Measurements from ENCODE around the gene ZNF507. TPM values are rescaled to one million over a fixed set of nuclear protein-coding genes. Genes with fewer than 3 reads are reported as not detected.
"Not testable (repeated sequence)": the region's sequence is repeated elsewhere in the genome, so short reads cannot be mapped to it uniquely, and the experiment has no call there.

The ZNF507 gene
- total and polyA plus RNA-seq, 3 experiments from 2014 or later, result 6.5 to 32.9 (median 29.6) TPM

DNA sequence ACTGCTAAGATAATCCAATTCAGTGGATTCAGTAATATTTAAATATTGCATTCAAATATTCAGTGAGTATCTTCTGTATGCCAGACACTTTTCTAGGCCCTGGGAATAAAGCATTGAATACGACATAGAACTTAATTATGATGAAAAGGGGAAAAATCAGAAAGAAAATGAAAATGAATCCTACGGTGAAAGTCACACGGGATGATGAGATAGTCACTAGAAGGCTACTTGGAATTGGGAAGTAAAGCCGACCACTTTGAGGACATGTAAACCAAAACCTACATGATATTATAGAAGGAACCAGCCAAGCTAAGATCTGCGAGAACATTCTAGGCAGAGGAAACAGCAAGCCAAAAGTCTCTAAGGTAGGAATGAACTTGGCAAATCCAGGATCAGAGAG is 70.3 kb downstream of the ZNF507 start:
- H3K27ac ChIP-seq (ENCODE audit: low read depth, low read length), result no peak overlapping the region
- DNase-seq, result no peak
- Mint-ChIP-seq H3K9me3 (no peaks in the 10 kb centered on the region), H3K27me3 (no peaks in the 10 kb centered on the region), H3K36me3 (peaks cover 15 to 43% (median 29%) of the 10 kb centered on the region in 3 donors), H3K4me1 (no peaks in the 10 kb centered on the region), H3K4me3 (no peak overlapping the region), H3K27ac (no peak overlapping the region)
- CTCF ChIA-PET, result no interaction called here
- no peaks in the 10 kb centered on the region for H3K36me3 ChIP-seq (ENCODE audit: insufficient read depth, low read length)
- H3K4me1 ChIP-seq (ENCODE audit: insufficient read depth, low read length), result no peaks in the 10 kb centered on the region
- no peaks in the 10 kb centered on the region for H3K27me3 ChIP-seq (ENCODE audit: insufficient read depth, low read length, poor library complexity, severe bottlenecking)
- H3K4me3 ChIP-seq (ENCODE audit: low read length), result no peak overlapping the region
- POLR2A ChIA-PET, result no interaction called here
- H3K9me3 ChIP-seq (ENCODE audit: low read length), result no peaks in the 10 kb centered on the region

DNA sequence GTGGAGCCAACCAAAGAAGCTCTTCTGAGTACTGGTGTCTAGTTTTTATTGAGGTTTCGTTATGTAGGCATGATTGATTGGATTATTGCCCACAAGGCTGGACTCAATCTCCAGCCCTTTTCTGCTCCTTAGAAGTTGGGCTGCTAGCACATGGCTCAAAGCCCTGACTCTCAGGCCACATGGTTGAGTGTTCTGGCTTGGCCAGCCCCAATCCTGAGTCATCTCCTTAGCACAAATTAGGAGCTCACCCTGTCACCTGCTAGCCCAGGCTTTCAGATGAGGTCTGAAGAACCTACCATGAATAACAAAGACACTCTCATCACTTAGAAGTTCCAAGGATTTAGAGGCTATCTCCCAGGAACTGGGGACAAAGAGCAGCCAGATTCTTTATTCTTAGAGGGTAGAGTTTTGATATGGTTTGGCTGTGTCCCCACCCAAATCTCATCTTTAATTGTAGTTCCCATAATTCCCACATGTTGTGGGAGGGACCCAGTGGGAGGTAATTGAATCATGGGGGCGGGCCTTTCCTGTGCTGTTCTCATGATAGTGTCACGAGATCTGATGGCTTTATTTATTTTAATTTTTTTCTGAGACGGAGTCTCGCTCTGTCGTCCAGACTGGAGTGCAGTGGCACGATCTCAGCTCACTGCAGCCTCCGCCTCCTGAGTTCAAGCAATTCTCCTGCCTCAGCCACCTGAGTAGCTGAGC is 71.5 kb downstream of the ZNF507 start:
- H3K4me3 ChIP-seq (ENCODE audit: low read length), result no peak overlapping the region
- no peak overlapping the region for H3K27ac Mint-ChIP-seq
- ChIA-PET POLR2A (no interaction called here), CTCF (no interaction called here)
- no peak for DNase-seq
- peaks cover 4 to 5% (median 5%) of the 10 kb centered on the region in 3 donors for H3K4me1 Mint-ChIP-seq
- H3K36me3 ChIP-seq (ENCODE audit: insufficient read depth, low read length), result no peaks in the 10 kb centered on the region
- no peaks in the 10 kb centered on the region for H3K9me3 ChIP-seq (ENCODE audit: low read length)
- no peaks in the 10 kb centered on the region for H3K9me3 Mint-ChIP-seq
- H3K27me3 ChIP-seq (ENCODE audit: insufficient read depth, low read length, poor library complexity, severe bottlenecking), result no peaks in the 10 kb centered on the region
- H3K4me1 ChIP-seq (ENCODE audit: insufficient read depth, low read length), result peaks cover 5% of the 10 kb centered on the region
- H3K27ac ChIP-seq (ENCODE audit: low read depth, low read length), result no peak overlapping the region
- no peak overlapping the region for H3K4me3 Mint-ChIP-seq
- peaks cover 15 to 32% (median 25%) of the 10 kb centered on the region in 3 donors for H3K36me3 Mint-ChIP-seq
- H3K27me3 Mint-ChIP-seq, result no peaks in the 10 kb centered on the region

DNA sequence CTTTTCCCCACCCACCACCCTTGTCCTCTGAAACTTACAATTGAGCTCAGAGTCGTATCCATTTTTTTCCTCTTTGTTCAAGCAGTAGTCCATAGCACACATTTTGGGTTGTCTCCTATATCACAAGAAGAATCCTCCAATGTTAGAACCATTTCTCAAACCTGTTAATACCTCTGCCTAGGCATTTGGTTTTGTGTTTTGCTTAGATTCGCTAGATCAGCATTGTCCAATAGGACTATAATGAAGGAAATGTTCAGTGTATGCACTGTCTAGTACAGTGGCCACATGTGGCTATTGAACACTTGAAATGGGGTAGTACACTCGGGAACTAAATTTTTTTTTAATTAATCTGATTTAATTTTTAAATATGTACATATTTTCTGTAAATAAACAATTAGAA is 72.7 kb downstream of the ZNF507 start:
- Mint-ChIP-seq H3K27me3 (no peaks in the 10 kb centered on the region), H3K36me3 (peaks cover 11 to 23% (median 19%) of the 10 kb centered on the region in 3 donors), H3K27ac (no peak overlapping the region), H3K9me3 (no peaks in the 10 kb centered on the region), H3K4me1 (peaks cover 9 to 15% (median 11%) of the 10 kb centered on the region in 3 donors), H3K4me3 (no peak overlapping the region)
- DNase-seq, result no peak
- CTCF ChIA-PET, result no interaction called here
- no peak overlapping the region for H3K4me3 ChIP-seq (ENCODE audit: low read length)
- no peaks in the 10 kb centered on the region for H3K27me3 ChIP-seq (ENCODE audit: insufficient read depth, low read length, poor library complexity, severe bottlenecking)
- H3K9me3 ChIP-seq (ENCODE audit: low read length), result no peaks in the 10 kb centered on the region
- H3K36me3 ChIP-seq (ENCODE audit: insufficient read depth, low read length), result no peaks in the 10 kb centered on the region
- H3K4me1 ChIP-seq (ENCODE audit: insufficient read depth, low read length), result peaks cover 14% of the 10 kb centered on the region
- POLR2A ChIA-PET, result no interaction called here
- H3K27ac ChIP-seq (ENCODE audit: low read depth, low read length), result no peak overlapping the region

DNA sequence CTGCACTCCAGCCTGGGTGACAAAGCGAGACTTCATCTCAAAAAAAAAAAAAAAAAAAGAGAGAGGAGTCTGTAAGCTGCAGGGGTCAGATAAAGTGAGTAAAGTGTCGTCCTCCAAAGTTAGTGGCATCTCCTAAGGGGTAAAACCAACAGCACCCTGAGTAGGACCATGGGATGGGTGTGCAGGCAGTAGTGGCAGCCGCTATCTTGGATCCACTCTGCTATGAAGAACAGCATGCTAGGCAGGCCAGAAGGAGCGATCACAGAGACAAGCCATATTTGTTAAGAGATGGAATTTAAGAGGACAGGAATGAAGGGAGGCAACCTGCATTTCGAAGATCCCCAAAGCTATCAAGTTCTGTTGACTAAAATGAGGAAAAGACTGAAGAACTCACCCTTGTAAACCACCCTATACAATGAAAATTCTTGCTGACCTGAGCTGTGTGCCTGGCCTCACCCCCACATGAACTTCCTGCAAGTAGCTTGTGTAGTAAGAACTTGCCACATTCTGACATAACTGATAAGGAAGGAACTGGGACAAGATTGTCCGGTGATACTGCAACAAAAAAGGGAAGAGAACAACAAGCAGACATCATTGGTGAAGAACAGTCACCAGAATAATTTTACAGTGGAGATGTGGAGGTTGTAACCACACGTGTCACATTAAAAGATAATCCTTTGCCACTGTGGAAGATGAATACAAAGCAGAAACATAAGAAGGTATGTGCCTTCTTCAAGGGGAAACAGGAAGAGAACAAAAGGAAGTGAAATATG is 76.4 kb downstream of the ZNF507 start:
- peaks cover 9 to 15% (median 11%) of the 10 kb centered on the region in 3 donors for H3K4me1 Mint-ChIP-seq
- Histone ChIP-seq H3K36me3 (ENCODE audit: insufficient read depth, low read length) (no peaks in the 10 kb centered on the region), H3K27ac (ENCODE audit: low read depth, low read length) (peak overlapping the region; percentile 56), H3K9me3 (ENCODE audit: low read length) (no peaks in the 10 kb centered on the region), H3K4me1 (ENCODE audit: insufficient read depth, low read length) (peaks cover 14% of the 10 kb centered on the region), H3K27me3 (ENCODE audit: insufficient read depth, low read length, poor library complexity, severe bottlenecking) (no peaks in the 10 kb centered on the region), H3K4me3 (ENCODE audit: low read length) (peak overlapping the region; percentile 6)
- H3K27me3 Mint-ChIP-seq, result no peaks in the 10 kb centered on the region
- peaks cover 3 to 9% (median 4%) of the 10 kb centered on the region in 3 donors for H3K36me3 Mint-ChIP-seq
- ChIA-PET POLR2A (no interaction called here), CTCF (no interaction called here)
- no peak for DNase-seq
- no peaks in the 10 kb centered on the region for H3K9me3 Mint-ChIP-seq
- H3K4me3 Mint-ChIP-seq, result peak overlapping the region in 1 of 7 donors; percentile 14
- peak overlapping the region in 6 of 8 donors; percentile 1 to 69 (median 28) for H3K27ac Mint-ChIP-seq

DNA sequence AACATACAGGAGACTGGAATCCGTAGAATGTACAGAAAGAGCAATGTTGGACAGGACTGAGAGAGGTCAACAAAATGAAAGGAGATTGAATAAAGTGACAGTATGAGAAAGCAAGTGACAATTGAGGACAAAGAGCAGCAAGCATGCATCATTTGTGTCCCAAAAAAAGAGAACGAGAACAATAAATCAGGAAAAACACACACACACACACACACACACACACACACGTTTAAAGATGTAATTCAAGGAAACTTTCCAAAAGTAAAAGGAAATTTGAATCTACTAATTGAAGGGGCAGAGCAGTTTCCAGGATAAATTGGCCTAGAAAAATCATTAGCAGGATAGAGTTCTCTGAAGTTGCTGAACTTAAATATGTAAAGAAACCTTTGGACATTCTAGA is 77.0 kb downstream of the ZNF507 start:
- Histone ChIP-seq H3K9me3 (ENCODE audit: low read length) (no peaks in the 10 kb centered on the region), H3K27ac (ENCODE audit: low read depth, low read length) (peak overlapping the region; percentile 28), H3K4me1 (ENCODE audit: insufficient read depth, low read length) (peaks cover 14% of the 10 kb centered on the region), H3K36me3 (ENCODE audit: insufficient read depth, low read length) (no peaks in the 10 kb centered on the region), H3K4me3 (ENCODE audit: low read length) (peak overlapping the region; percentile 6), H3K27me3 (ENCODE audit: insufficient read depth, low read length, poor library complexity, severe bottlenecking) (no peaks in the 10 kb centered on the region)
- no peaks in the 10 kb centered on the region for H3K27me3 Mint-ChIP-seq
- CTCF ChIA-PET, result no interaction called here
- no peak overlapping the region for H3K4me3 Mint-ChIP-seq
- DNase-seq, result no peak
- no peaks in the 10 kb centered on the region for H3K9me3 Mint-ChIP-seq
- peaks cover 0 to 8% (median 4%) of the 10 kb centered on the region in 3 donors for H3K36me3 Mint-ChIP-seq
- peaks cover 9 to 15% (median 11%) of the 10 kb centered on the region in 3 donors for H3K4me1 Mint-ChIP-seq
- peak overlapping the region in 2 of 8 donors; percentile 17 to 29 for H3K27ac Mint-ChIP-seq
- POLR2A ChIA-PET, result no interaction called here

DNA sequence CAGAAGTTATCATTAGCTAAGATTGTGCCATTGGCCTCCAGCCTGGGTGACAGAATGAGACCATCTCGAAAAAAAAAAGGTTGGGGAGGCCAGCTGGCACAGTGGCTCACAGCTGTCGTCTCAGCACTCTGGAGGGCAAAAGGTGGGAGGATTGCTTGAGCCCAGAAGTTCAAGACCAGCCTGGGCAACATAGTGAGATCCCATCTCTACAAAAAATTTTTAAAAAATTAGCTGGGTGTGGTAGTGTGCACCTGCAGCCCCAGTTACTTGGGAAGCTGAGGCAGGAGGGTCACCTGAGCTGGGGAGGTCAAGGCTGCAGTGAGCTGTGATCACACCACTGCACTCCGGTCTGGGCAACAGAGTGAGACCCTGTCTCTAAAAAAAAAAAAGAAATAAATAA is 78.5 kb downstream of the ZNF507 start:
- H3K4me3 Mint-ChIP-seq; H3K36me3 Mint-ChIP-seq; H3K9me3 ChIP-seq (ENCODE audit: low read length); DNase-seq; H3K27ac Mint-ChIP-seq; CTCF ChIA-PET; POLR2A ChIA-PET; H3K27ac ChIP-seq (ENCODE audit: low read depth, low read length); H3K9me3 Mint-ChIP-seq; H3K27me3 Mint-ChIP-seq; H3K36me3 ChIP-seq (ENCODE audit: insufficient read depth, low read length); H3K4me3 ChIP-seq (ENCODE audit: low read length); H3K27me3 ChIP-seq (ENCODE audit: insufficient read depth, low read length, poor library complexity, severe bottlenecking): not testable (repeated sequence)
- H3K4me1 Mint-ChIP-seq, result peaks cover 9 to 15% (median 11%) of the 10 kb centered on the region in 3 donors
- peaks cover 14% of the 10 kb centered on the region for H3K4me1 ChIP-seq (ENCODE audit: insufficient read depth, low read length)

DNA sequence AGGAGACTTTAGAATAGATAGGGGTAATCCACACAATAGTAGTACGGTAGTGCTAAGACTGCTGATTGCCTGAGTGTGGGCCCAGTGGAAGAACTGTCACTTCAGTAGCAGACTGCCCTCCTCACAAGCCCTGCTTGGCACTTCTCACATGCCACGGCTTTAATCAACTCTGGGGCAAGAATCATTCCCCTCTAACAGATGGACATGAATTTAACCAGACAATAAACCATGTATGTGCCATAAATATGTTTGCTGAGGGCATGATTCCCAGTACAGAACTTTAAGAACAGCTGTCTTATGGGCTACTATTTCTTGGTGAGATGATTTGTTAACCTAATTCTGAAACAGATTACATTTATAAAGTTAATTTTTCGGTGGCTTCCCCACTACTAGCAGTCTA is 82.1 kb downstream of the ZNF507 start:
- Mint-ChIP-seq H3K4me1 (peaks cover 0 to 3% (median 0%) of the 10 kb centered on the region in 3 donors), H3K9me3 (no peaks in the 10 kb centered on the region), H3K27ac (no peak overlapping the region), H3K36me3 (peaks cover 4% of the 10 kb centered on the region in 3 donors), H3K4me3 (no peak overlapping the region), H3K27me3 (no peaks in the 10 kb centered on the region)
- no peak overlapping the region for H3K4me3 ChIP-seq (ENCODE audit: low read length)
- POLR2A ChIA-PET, result no interaction called here
- H3K4me1 ChIP-seq (ENCODE audit: insufficient read depth, low read length), result peaks cover 3% of the 10 kb centered on the region
- CTCF ChIA-PET, result no interaction called here
- no peaks in the 10 kb centered on the region for H3K36me3 ChIP-seq (ENCODE audit: insufficient read depth, low read length)
- H3K27me3 ChIP-seq (ENCODE audit: insufficient read depth, low read length, poor library complexity, severe bottlenecking), result no peaks in the 10 kb centered on the region
- no peaks in the 10 kb centered on the region for H3K9me3 ChIP-seq (ENCODE audit: low read length)
- DNase-seq, result no peak
- H3K27ac ChIP-seq (ENCODE audit: low read depth, low read length), result no peak overlapping the region

DNA sequence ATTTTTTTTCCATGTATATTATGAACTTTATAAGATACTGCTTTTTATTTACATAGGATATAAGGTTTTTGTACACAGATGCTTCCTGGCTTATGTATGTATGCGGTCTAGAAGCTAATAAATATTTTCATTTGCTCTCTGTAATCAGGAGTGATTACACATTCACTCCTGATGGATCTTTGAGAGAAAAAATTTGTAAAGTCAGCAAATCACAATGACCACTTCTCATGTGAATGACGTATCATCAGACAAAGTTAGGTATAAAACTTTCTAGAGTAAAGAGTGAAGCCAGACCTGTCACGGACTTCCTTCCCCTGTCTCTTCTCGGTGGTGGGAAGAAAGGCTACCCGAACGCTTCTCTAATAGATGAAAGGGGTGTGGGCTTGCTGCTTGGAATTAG is 91.3 kb downstream of the ZNF507 start:
- peaks cover 11 to 23% (median 11%) of the 10 kb centered on the region in 3 donors for H3K36me3 Mint-ChIP-seq
- H3K27ac Mint-ChIP-seq, result no peak overlapping the region
- no peaks in the 10 kb centered on the region for H3K27me3 ChIP-seq (ENCODE audit: insufficient read depth, low read length, poor library complexity, severe bottlenecking)
- no peaks in the 10 kb centered on the region for H3K9me3 Mint-ChIP-seq
- CTCF ChIA-PET, result no interaction called here
- no peaks in the 10 kb centered on the region for H3K27me3 Mint-ChIP-seq
- no peak overlapping the region for H3K4me3 Mint-ChIP-seq
- no peaks in the 10 kb centered on the region for H3K4me1 Mint-ChIP-seq
- no peaks in the 10 kb centered on the region for H3K9me3 ChIP-seq (ENCODE audit: low read length)
- H3K27ac ChIP-seq (ENCODE audit: low read depth, low read length), result no peak overlapping the region
- POLR2A ChIA-PET, result no interaction called here
- no peaks in the 10 kb centered on the region for H3K36me3 ChIP-seq (ENCODE audit: insufficient read depth, low read length)
- H3K4me3 ChIP-seq (ENCODE audit: low read length), result no peak overlapping the region
- no peak for DNase-seq
- no peaks in the 10 kb centered on the region for H3K4me1 ChIP-seq (ENCODE audit: insufficient read depth, low read length)
